Kidney (tissue), 14 donors: ENCODE data around the gene CIRBP. TPM values are rescaled to one million over a fixed set of nuclear protein-coding genes. Genes with fewer than 3 reads are reported as not detected.

Experiments
- DNase-seq, 5 donors: peaks; one replicate each; pipeline ENCODE4 v3.0.0-alpha.2; 2013 to 2020
- FAIRE-seq: peaks from 2 replicates; lab custom pipeline; 2012; peaks lifted over from hg19 to GRCh38; lab: Jason Lieb, UNC
- H3K27ac ChIP-seq, 2 donors: one replicate each; pipeline ENCODE4 v1.7.0; 2013; ENCODE audit warnings: low read depth in 2 of 2, low read length in 2 of 2, inconsistent platforms in 1 of 2
- H3K27me3 ChIP-seq: one replicate; pipeline ENCODE4 v1.7.1; 2013; ENCODE audit warnings: low read length, inconsistent platforms; ENCODE audit not compliant: control insufficient read depth, insufficient read depth
- H3K36me3 ChIP-seq, 3 donors: one replicate each; pipeline versions ENCODE4 v1.7.0 to v1.7.1; 2013; ENCODE audit warnings: low read length in 3 of 3, control low read depth in 1 of 3, inconsistent platforms in 1 of 3; ENCODE audit not compliant: insufficient read depth in 3 of 3, control insufficient read depth in 2 of 3
- H3K4me1 ChIP-seq, 3 donors: one replicate each; pipeline versions ENCODE4 v1.7.0 to v1.7.1; 2013; ENCODE audit warnings: low read length in 3 of 3, inconsistent platforms in 1 of 3, low read depth in 1 of 3; ENCODE audit not compliant: control insufficient read depth in 2 of 3, insufficient read depth in 2 of 3
- H3K4me3 ChIP-seq, 3 donors: one replicate each; pipeline versions ENCODE4 v1.7.0 to v1.8.1; 2013; ENCODE audit warnings: low read length in 3 of 3, control low read depth in 1 of 3, inconsistent platforms in 1 of 3
- H3K9ac ChIP-seq, 3 donors: one replicate each; pipeline versions ENCODE4 v1.7.0 to v1.7.1; 2013; ENCODE audit warnings: low read length in 3 of 3, control low read depth in 1 of 3, inconsistent platforms in 1 of 3
- H3K9me3 ChIP-seq, 3 donors: one replicate each; pipeline versions ENCODE4 v1.7.0 to v1.7.1; 2013; ENCODE audit warnings: low read length in 3 of 3, control low read depth in 1 of 3, inconsistent platforms in 1 of 3; ENCODE audit not compliant: control insufficient read depth in 2 of 3, insufficient read depth in 1 of 3
- intact Hi-C: fragments of 100-400 bp; cut with DNase I; formaldehyde crosslinking; loops from one replicate; pipeline ENCODE4 v1.11.1; 2022
- polyA plus RNA-seq: library from polyadenylated mRNA; stranded (reverse); fragments of 350-450 nt; fragmentation: Illumina TruSeq; extraction: RNeasy Lipid Tissue Mini Kit (QIAGEN cat#74804); gene quantifications from one replicate; pipeline ENCODE4 v1.2.3, GENCODE V29; 2014; ENCODE audit warnings: low read depth, low replicate concordance; ENCODE audit not compliant: insufficient read depth
- total RNA-seq: library from RNA; stranded (reverse); fragmentation: NEBNext Ultra II Directional; extraction: Animal tissue kit (Norgen Biotek cat#: 25700); gene quantifications from one replicate; pipeline ENCODE4 v1.2.1, GENCODE V29; 2021
- TF ChIP-seq, protein P1 (sequence below): IDR thresholded peaks from 3 replicates; pipeline ENCODE4 v1.5.1; 2012; ENCODE audit warnings: mild to moderate bottlenecking, moderate library complexity, borderline replicate concordance; ENCODE audit not compliant: insufficient read depth; ENCODE audit errors: extremely low read depth
- donor health status: control.
- donor health status: control.
- donor health status: control.
- donor health status: control.
- donor health status: control.
- donor health status: DM: yes; HTN: yes; CAD: no.
- donor health status: Normal renal cell carcinoma (clear cell type).

The CIRBP gene
- total and polyA plus RNA-seq, 2 donors from 2014 or later: 408 to 533 TPM

GRCh38 chr19:1274081-1274851, 5.1 kb downstream of the CIRBP start:
- FAIRE-seq (no peak), DNase-seq (peak in 2 of 5 donors; percentile 78 to 88)
- peaks cover 0 to 54% (median 22%) of the 10 kb centered on the region in 3 donors for H3K4me1 ChIP-seq
- TF ChIP-seq, protein P1, sequence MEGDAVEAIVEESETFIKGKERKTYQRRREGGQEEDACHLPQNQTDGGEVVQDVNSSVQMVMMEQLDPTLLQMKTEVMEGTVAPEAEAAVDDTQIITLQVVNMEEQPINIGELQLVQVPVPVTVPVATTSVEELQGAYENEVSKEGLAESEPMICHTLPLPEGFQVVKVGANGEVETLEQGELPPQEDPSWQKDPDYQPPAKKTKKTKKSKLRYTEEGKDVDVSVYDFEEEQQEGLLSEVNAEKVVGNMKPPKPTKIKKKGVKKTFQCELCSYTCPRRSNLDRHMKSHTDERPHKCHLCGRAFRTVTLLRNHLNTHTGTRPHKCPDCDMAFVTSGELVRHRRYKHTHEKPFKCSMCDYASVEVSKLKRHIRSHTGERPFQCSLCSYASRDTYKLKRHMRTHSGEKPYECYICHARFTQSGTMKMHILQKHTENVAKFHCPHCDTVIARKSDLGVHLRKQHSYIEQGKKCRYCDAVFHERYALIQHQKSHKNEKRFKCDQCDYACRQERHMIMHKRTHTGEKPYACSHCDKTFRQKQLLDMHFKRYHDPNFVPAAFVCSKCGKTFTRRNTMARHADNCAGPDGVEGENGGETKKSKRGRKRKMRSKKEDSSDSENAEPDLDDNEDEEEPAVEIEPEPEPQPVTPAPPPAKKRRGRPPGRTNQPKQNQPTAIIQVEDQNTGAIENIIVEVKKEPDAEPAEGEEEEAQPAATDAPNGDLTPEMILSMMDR: no peak
- peaks cover 5 to 42% (median 17%) of the 10 kb centered on the region in 3 donors for H3K36me3 ChIP-seq
- H3K9ac ChIP-seq: peak overlapping the region in 1 of 3 donors; percentile 46
- H3K4me3 ChIP-seq: peak overlapping the region in 1 of 3 donors; percentile 75
- peak overlapping the region; percentile 98 to 99 for H3K27ac ChIP-seq
- intact Hi-C loops: no loop called here
- no peaks in the 10 kb centered on the region for H3K9me3 ChIP-seq
- H3K27me3 ChIP-seq: no peaks in the 10 kb centered on the region

DNA sequence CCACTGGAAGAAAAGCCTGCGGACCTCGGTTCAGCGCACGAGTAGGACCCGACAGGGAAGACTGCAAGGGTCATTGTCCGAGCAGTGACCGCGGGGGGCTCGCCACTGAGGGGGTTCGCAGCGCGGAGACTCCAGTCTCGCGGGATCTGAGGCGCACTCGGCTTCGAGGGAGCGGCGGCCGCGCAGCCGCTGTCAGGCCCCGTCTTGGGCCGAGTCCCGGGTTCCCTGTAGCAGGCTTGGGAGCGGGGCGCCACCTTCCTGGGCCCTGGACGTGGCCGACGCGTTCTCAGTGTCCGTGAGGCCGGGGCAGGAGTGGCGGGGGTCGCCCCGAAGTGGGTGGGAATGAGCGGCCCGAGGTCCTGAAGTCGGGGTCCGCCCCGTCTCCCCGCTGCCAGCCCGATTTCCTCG, 5.7 kb downstream of the CIRBP start:
- Histone ChIP-seq H3K4me1 (peaks cover 0 to 52% (median 22%) of the 10 kb centered on the region in 3 donors), H3K27me3 (no peaks in the 10 kb centered on the region), H3K36me3 (peaks cover 5 to 44% (median 17%) of the 10 kb centered on the region in 3 donors), H3K27ac (peak overlapping the region; percentile 98 to 99), H3K4me3 (peak overlapping the region in 1 of 3 donors; percentile 75), H3K9ac (peak overlapping the region in 1 of 3 donors; percentile 46), H3K9me3 (no peaks in the 10 kb centered on the region)
- intact Hi-C loops: no loop called here
- TF ChIP-seq, protein P1: no peak
- DNase-seq (peak in 1 of 5 donors; percentile 89), FAIRE-seq (no peak)

- peaks cover 0 to 47% (median 22%) of the 10 kb centered on the region in 3 donors for H3K4me1 ChIP-seq
- FAIRE-seq (no peak), DNase-seq (peak; percentile 97 to 99 (median 99))
- H3K4me3 ChIP-seq: peak within 1 kb of the TSS; percentile 44 to 75 (median 67)
- no peaks in the 10 kb centered on the region for H3K27me3 ChIP-seq
- H3K27ac ChIP-seq: peak within 1 kb of the TSS; percentile 98 to 99
- TF ChIP-seq, protein P1: no peak
- H3K9ac ChIP-seq: peak within 1 kb of the TSS in 2 of 3 donors; percentile 70 to 73
- H3K9me3 ChIP-seq: no peaks in the 10 kb centered on the region
- intact Hi-C loops: no loop called here
- peaks cover 5 to 44% (median 17%) of the 10 kb centered on the region in 3 donors for H3K36me3 ChIP-seq
Measured at GRCh38 chr19:1275260-1275975, 6.3 kb downstream of the CIRBP start, which contains the start of gene FAM174C. TSS of gene FAM174C (plus strand) at chr19:1275530. CDS start at chr19:1275550, 20 bp downstream.
